Keratinocyte (primary cell): Measurements from ENCODE around the gene TMEFF2. TPM values are rescaled to one million over a fixed set of nuclear protein-coding genes. Genes with fewer than 3 reads are reported as not detected.

Experiments
- DNase-seq: peaks from one replicate; pipeline ENCODE4 v3.0.0-alpha.2; 2011; ENCODE audit warnings: low read depth, missing footprints, low spot score
- FAIRE-seq: peaks from 2 replicates; lab custom pipeline; 2011; peaks lifted over from hg19 to GRCh38; lab: Jason Lieb, UNC
- H2AFZ ChIP-seq: 2 replicates; pipeline ENCODE4 v1.6.0; 2012; ENCODE audit warnings: low read length, control low read depth, inconsistent platforms; ENCODE audit not compliant: control insufficient read depth
- H3K27ac ChIP-seq: 2 replicates; pipeline ENCODE4 v1.5.1; 2011; ENCODE audit warnings: low read length; ENCODE audit not compliant: control insufficient read depth, insufficient read depth
- H3K27me3 ChIP-seq: 3 replicates; pipeline ENCODE4 v1.6.0; 2011; ENCODE audit warnings: low read length; ENCODE audit not compliant: control insufficient read depth, insufficient read depth; ENCODE audit errors: extremely low read depth
- H3K36me3 ChIP-seq, 2 experiments: 2 replicates in 1 of 2; 3 replicates in 1 of 2; pipeline ENCODE4 v1.5.1; 2011; ENCODE audit warnings: low read length in 2 of 2, mild to moderate bottlenecking in 1 of 2; ENCODE audit not compliant: control insufficient read depth in 2 of 2, insufficient read depth in 2 of 2; ENCODE audit errors: extremely low read depth in 1 of 2
- H3K4me1 ChIP-seq: 3 replicates; pipeline ENCODE4 v1.5.1; 2011; ENCODE audit warnings: low read length; ENCODE audit not compliant: control insufficient read depth, insufficient read depth; ENCODE audit errors: extremely low read depth
- H3K4me2 ChIP-seq: 3 replicates; pipeline ENCODE4 v1.6.0; 2011; ENCODE audit warnings: low read depth, low read length; ENCODE audit not compliant: control insufficient read depth, insufficient read depth; ENCODE audit errors: extremely low read depth
- H3K4me3 ChIP-seq, 3 experiments: fragments of 200-600 bp in 1 of 3; sonication (generic) in 1 of 3; 2 replicates in 2 of 3; 3 replicates in 1 of 3; pipeline ENCODE4 v1.5.1; 2011 to 2016; ENCODE audit warnings: low read length in 3 of 3, mild to moderate bottlenecking in 3 of 3, control low read depth in 2 of 3, inconsistent platforms in 1 of 3, low read depth in 1 of 3, mixed read lengths in 1 of 3, mixed run types in 1 of 3, moderate library complexity in 1 of 3; ENCODE audit not compliant: control insufficient read depth in 2 of 3, insufficient read depth in 2 of 3; ENCODE audit errors: extremely low read depth in 1 of 3
- H3K79me2 ChIP-seq: 2 replicates; pipeline ENCODE4 v1.6.0; 2012; ENCODE audit warnings: low read length; ENCODE audit not compliant: control insufficient read depth, insufficient read depth
- H3K9ac ChIP-seq: 3 replicates; pipeline ENCODE4 v1.6.0; 2011; ENCODE audit warnings: low read length; ENCODE audit not compliant: control insufficient read depth, insufficient read depth; ENCODE audit errors: extremely low read depth
- H3K9me1 ChIP-seq: 3 replicates; pipeline ENCODE4 v1.6.0; 2011; ENCODE audit warnings: low read length; ENCODE audit not compliant: control insufficient read depth, insufficient read depth; ENCODE audit errors: extremely low read depth
- H3K9me3 ChIP-seq: 2 replicates; pipeline ENCODE4 v1.5.1; 2012; ENCODE audit warnings: low read depth, low read length; ENCODE audit not compliant: control insufficient read depth
- H4K20me1 ChIP-seq: 3 replicates; pipeline ENCODE4 v1.6.0; 2011; ENCODE audit warnings: low read length; ENCODE audit not compliant: control insufficient read depth, insufficient read depth; ENCODE audit errors: extremely low read depth
- EZH2 ChIP-seq: IDR thresholded peaks from one replicate; pipeline ENCODE4 v1.6.1; 2012; ENCODE audit warnings: inconsistent platforms, mild to moderate bottlenecking, low read length, moderate library complexity
- dilution Hi-C: fragments of 300-500 bp; cut with MboI; formaldehyde crosslinking; loops from one replicate; pipeline ENCODE4 v1.7.0; 2020; ENCODE audit warnings: low sequenced_read_pairs; ENCODE audit not compliant: extremely low pct_ligation_motif_present
- polyA plus RNA-seq, 5 experiments: library from polyadenylated mRNA; depleted of rRNA in 3 of 5; stranded (reverse) in 3 of 5; stranded (forward) in 1 of 5; unstranded in 1 of 5; fragments of >200 nt; gene quantifications; 1 replicate in 1 of 5; 2 replicates in 3 of 5; 3 replicates in 1 of 5; pipeline versions ENCODE4 v1.2.1 to v1.2.3, GENCODE V29; 2011 to 2012; ENCODE audit warnings: missing spikeins in 2 of 5, low read depth in 1 of 5, low replicate concordance in 1 of 5
- TF ChIP-seq, protein P1 (sequence below), 3 experiments: IDR thresholded peaks in 1 of 3; conservative IDR thresholded peaks in 1 of 3; optimal IDR thresholded peaks in 1 of 3; 2 replicates in 2 of 3; 3 replicates in 1 of 3; pipeline versions ENCODE3 to v1.5.1; 2011; ENCODE audit warnings: low read length in 3 of 3, mild to moderate bottlenecking in 3 of 3, moderate library complexity in 2 of 3, control low read depth in 1 of 3, inconsistent platforms in 1 of 3; ENCODE audit not compliant: insufficient read depth in 2 of 3; ENCODE audit errors: extremely low read depth in 1 of 3

The TMEFF2 gene
- polyA plus RNA-seq, 1 donor (not counting 4 experiments of a cell fraction or from before 2014, with no cell fraction given), result not detected

DNA sequence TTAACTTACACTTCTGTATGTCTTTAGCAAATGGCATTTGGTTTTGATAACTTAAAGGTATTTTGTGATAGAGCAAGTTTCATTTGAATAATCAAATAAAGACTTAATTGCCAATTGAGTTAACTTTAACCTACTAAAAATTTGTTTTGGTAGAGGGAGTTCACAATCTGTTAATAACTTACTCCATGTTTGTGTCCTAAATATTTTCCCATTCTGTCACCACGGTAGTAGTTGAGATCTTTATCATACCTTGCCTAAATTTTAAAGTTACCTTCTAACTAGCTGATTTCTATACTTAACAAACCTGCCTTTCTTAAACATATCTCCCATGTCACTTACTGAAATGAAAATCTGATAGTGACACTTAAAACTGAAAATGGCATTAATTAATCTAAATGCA, 127.1 kb downstream of the TMEFF2 start:
- no peaks in the 10 kb centered on the region for H3K4me1 ChIP-seq
- H4K20me1 ChIP-seq, result no peaks in the 10 kb centered on the region
- no peak overlapping the region for H3K4me2 ChIP-seq
- dilution Hi-C loops, result no loop called here
- H3K36me3 ChIP-seq, result no peaks in the 10 kb centered on the region
- no peaks in the 10 kb centered on the region for H3K27me3 ChIP-seq
- FAIRE-seq (no peak), DNase-seq (no peak)
- no peaks in the 10 kb centered on the region for H3K9me1 ChIP-seq
- no peak overlapping the region for H3K9ac ChIP-seq
- H2AFZ ChIP-seq, result no peak overlapping the region
- no peak for TF ChIP-seq EZH2
- TF ChIP-seq, protein P1, sequence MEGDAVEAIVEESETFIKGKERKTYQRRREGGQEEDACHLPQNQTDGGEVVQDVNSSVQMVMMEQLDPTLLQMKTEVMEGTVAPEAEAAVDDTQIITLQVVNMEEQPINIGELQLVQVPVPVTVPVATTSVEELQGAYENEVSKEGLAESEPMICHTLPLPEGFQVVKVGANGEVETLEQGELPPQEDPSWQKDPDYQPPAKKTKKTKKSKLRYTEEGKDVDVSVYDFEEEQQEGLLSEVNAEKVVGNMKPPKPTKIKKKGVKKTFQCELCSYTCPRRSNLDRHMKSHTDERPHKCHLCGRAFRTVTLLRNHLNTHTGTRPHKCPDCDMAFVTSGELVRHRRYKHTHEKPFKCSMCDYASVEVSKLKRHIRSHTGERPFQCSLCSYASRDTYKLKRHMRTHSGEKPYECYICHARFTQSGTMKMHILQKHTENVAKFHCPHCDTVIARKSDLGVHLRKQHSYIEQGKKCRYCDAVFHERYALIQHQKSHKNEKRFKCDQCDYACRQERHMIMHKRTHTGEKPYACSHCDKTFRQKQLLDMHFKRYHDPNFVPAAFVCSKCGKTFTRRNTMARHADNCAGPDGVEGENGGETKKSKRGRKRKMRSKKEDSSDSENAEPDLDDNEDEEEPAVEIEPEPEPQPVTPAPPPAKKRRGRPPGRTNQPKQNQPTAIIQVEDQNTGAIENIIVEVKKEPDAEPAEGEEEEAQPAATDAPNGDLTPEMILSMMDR (optimal IDR thresholded peaks at IDR 0.05 in 1 of 3, IDR thresholded peaks at IDR 0.05 in 1 of 3, conservative IDR thresholded peaks at IDR 0.05 in 1 of 3; ENCODE audit: extremely low read depth in 1 of 3, insufficient read depth in 2 of 3, low read length in 3 of 3), result no peak
- no peak overlapping the region for H3K27ac ChIP-seq
- H3K4me3 ChIP-seq, result no peak overlapping the region
- no peaks in the 10 kb centered on the region for H3K9me3 ChIP-seq
- no peaks in the 10 kb centered on the region for H3K79me2 ChIP-seq

DNA sequence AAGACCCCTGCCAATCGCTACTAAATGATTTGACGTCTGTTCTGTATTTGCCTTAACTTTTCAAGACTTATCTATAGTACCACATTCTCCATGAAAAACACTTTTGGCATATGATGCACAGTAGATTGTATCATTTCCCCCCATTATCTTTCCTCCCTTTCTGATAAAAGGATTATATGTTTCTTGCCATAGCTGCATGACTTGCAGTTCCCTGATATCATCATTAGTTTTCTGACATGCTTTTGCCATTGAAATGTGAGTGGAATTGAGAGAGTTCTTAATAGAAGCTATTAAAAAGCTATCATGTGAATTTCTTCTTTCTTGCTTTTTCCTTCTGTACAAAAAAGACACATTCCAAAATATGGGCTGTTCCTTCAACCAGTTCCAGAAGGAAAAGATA, 130.3 kb downstream of the TMEFF2 start:
- H3K9ac ChIP-seq, result no peak overlapping the region
- no peaks in the 10 kb centered on the region for H4K20me1 ChIP-seq
- H3K9me3 ChIP-seq, result no peaks in the 10 kb centered on the region
- FAIRE-seq (no peak), DNase-seq (no peak)
- no peak overlapping the region for H3K4me3 ChIP-seq
- H2AFZ ChIP-seq, result no peak overlapping the region
- no peaks in the 10 kb centered on the region for H3K79me2 ChIP-seq
- no peak for TF ChIP-seq EZH2
- TF ChIP-seq, protein P1 (optimal IDR thresholded peaks at IDR 0.05 in 1 of 3, IDR thresholded peaks at IDR 0.05 in 1 of 3, conservative IDR thresholded peaks at IDR 0.05 in 1 of 3; ENCODE audit: extremely low read depth in 1 of 3, insufficient read depth in 2 of 3, low read length in 3 of 3), result no peak
- no peak overlapping the region for H3K4me2 ChIP-seq
- no peaks in the 10 kb centered on the region for H3K4me1 ChIP-seq
- H3K27me3 ChIP-seq, result no peaks in the 10 kb centered on the region
- no peaks in the 10 kb centered on the region for H3K9me1 ChIP-seq
- H3K27ac ChIP-seq, result no peak overlapping the region
- dilution Hi-C loops, result no loop called here
- no peaks in the 10 kb centered on the region for H3K36me3 ChIP-seq
